ENCODE measurements around the gene ACP7.
"Not testable (repeated sequence)": the region's sequence is repeated elsewhere in the genome, so short reads cannot be mapped to it uniquely, and the experiment has no call there.

Gene ACP7

GRCh38 chr19:39078436-39079200 is 5.5 kb upstream of the ACP7 start:
- no peak for DNase-seq

- no peak for DNase-seq
Observed at GRCh38 chr19:39080431-39080830, 3.7 kb upstream of the ACP7 start.

- no peak for DNase-seq
Observed at GRCh38 chr19:39082167-39082566, 2.0 kb upstream of the ACP7 start.

- DNase-seq = no peak
Observed at GRCh38 chr19:39082745-39083598, 1.2 kb upstream of the ACP7 start.

- DNase-seq = no peak
Observed at GRCh38 chr19:39083599-39083982, 577 bp upstream of the ACP7 start.

GRCh38 chr19:39084732-39085080 is 538 bp downstream of the ACP7 start:
- DNase-seq = no peak

- DNase-seq = no peak
Observed at GRCh38 chr19:39085392-39085791, 1.2 kb downstream of the ACP7 start.

- no peak for DNase-seq
Observed at GRCh38 chr19:39086386-39086785, 2.2 kb downstream of the ACP7 start.

GRCh38 chr19:39087907-39088686 is 3.9 kb downstream of the ACP7 start:
- DNase-seq = no peak

- not testable (repeated sequence) for DNase-seq
Observed at GRCh38 chr19:39090016-39090415, 5.8 kb downstream of the ACP7 start.

- DNase-seq = no peak
Observed at GRCh38 chr19:39090881-39091280, 6.7 kb downstream of the ACP7 start.

GRCh38 chr19:39095799-39096540 is 11.8 kb downstream of the ACP7 start:
- DNase-seq = not testable (repeated sequence)

GRCh38 chr19:39097299-39097698 is 13.1 kb downstream of the ACP7 start:
- no peak for DNase-seq

GRCh38 chr19:39097721-39098120 is 13.6 kb downstream of the ACP7 start:
- no peak for DNase-seq

GRCh38 chr19:39098365-39099269 is 14.4 kb downstream of the ACP7 start:
- DNase-seq = no peak

- no peak for DNase-seq
Observed at GRCh38 chr19:39099341-39099740, 15.2 kb downstream of the ACP7 start.

GRCh38 chr19:39100500-39101166 is 16.5 kb downstream of the ACP7 start:
- DNase-seq = no peak

GRCh38 chr19:39103151-39103550 is 19.0 kb downstream of the ACP7 start:
- no peak for DNase-seq

GRCh38 chr19:39104186-39104596 is 20.0 kb downstream of the ACP7 start:
- no peak for DNase-seq

- no peak for DNase-seq
Observed at GRCh38 chr19:39106194-39106593, 22.0 kb downstream of the ACP7 start.

GRCh38 chr19:39109641-39110040 is 25.5 kb downstream of the ACP7 start:
- DNase-seq = no peak
